Endodermal cell (in vitro differentiated cells): ENCODE measurements around the gene RNASE11. TPM values are rescaled to one million over a fixed set of nuclear protein-coding genes. Genes with fewer than 3 reads are reported as not detected.
A peak's percentile ranks its signal among the peaks of the same experiment; 100 is the strongest.

Source experiments
- DNase-seq: peaks from one replicate; pipeline ENCODE4 v3.0.0-alpha.2; 2017
- H3K27ac ChIP-seq: 2 replicates; pipeline ENCODE4 v1.5.1; 2013; ENCODE audit warnings: mild to moderate bottlenecking, low read depth, low read length, moderate library complexity
- H3K27me3 ChIP-seq: 2 replicates; pipeline ENCODE4 v1.6.1; 2013; ENCODE audit warnings: mild to moderate bottlenecking, low read length, moderate library complexity; ENCODE audit not compliant: insufficient read depth, control insufficient read depth, poor library complexity, severe bottlenecking
- H3K36me3 ChIP-seq: 2 replicates; pipeline ENCODE4 v1.7.0; 2013; ENCODE audit warnings: mild to moderate bottlenecking, low read length, moderate library complexity; ENCODE audit not compliant: control insufficient read depth, insufficient read depth
- H3K4me1 ChIP-seq: one replicate; pipeline ENCODE4 v1.7.0; 2013; ENCODE audit warnings: low read length; ENCODE audit not compliant: control insufficient read depth, insufficient read depth
- H3K4me3 ChIP-seq: 2 replicates; pipeline ENCODE4 v1.5.1; 2013; ENCODE audit warnings: mild to moderate bottlenecking, low read length, moderate library complexity
- H3K9ac ChIP-seq: 2 replicates; pipeline ENCODE4 v1.6.1; 2013; ENCODE audit warnings: mild to moderate bottlenecking, low read length, moderate library complexity; ENCODE audit not compliant: poor library complexity, severe bottlenecking; ENCODE audit errors: extremely low read depth
- H3K9me3 ChIP-seq: 2 replicates; pipeline ENCODE4 v1.6.1; 2013; ENCODE audit warnings: mild to moderate bottlenecking, low read length, moderate library complexity; ENCODE audit not compliant: control insufficient read depth
- H3K27ac Mint-ChIP-seq: 2 replicates; pipeline ENCODE4 v1.8.0; 2020; ENCODE audit warnings: mixed read lengths
- H3K27me3 Mint-ChIP-seq: 2 replicates; pipeline ENCODE4 v1.8.0; 2021; ENCODE audit warnings: mild to moderate bottlenecking, mixed read lengths; ENCODE audit not compliant: insufficient read depth
- H3K36me3 Mint-ChIP-seq: 2 replicates; pipeline ENCODE4 v1.8.0; 2020; ENCODE audit warnings: low read depth, mixed read lengths
- H3K4me1 Mint-ChIP-seq: 2 replicates; pipeline ENCODE4 v1.8.0; 2020; ENCODE audit warnings: mixed read lengths
- H3K4me3 Mint-ChIP-seq: 2 replicates; pipeline ENCODE4 v1.8.0; 2020; ENCODE audit warnings: mild to moderate bottlenecking, moderate library complexity, mixed read lengths
- H3K9me3 Mint-ChIP-seq: 2 replicates; pipeline ENCODE4 v1.8.0; 2020; ENCODE audit warnings: mild to moderate bottlenecking, mixed read lengths
- WGBS, 2 experiments: methylation state at CpG; one replicate each; pipeline versions ENCODE4 v1.1.5 to v1.1.7; 2013; ENCODE audit warnings: missing lambda C conversion rate in 2 of 2, mixed read lengths in 1 of 2; ENCODE audit not compliant: insufficient coverage in 1 of 2, insufficient read length in 1 of 2; 5-methylcytosine and 5-hydroxymethylcytosine counted together
- total RNA-seq, 2 donors: library from RNA; stranded (reverse); fragmentation: NEBNext Ultra II Directional in 1 of 2; extraction: Animal tissue kit (Norgen Biotek cat#: 25700) in 1 of 2; gene quantifications; 2 replicates in 1 of 2; 3 replicates in 1 of 2; pipeline ENCODE4 v1.2.1, GENCODE V29; 2021
- TF ChIP-seq, protein P1 (sequence below): fragments of 200-600 bp; sonication (generic); conservative IDR thresholded peaks from 2 replicates; pipeline ENCODE4 v1.5.0; 2021; ENCODE audit warnings: antibody characterized with exemption, mild to moderate bottlenecking

RNASE11 gene
- total RNA-seq, 2 donors from 2014 or later = not detected

DNA sequence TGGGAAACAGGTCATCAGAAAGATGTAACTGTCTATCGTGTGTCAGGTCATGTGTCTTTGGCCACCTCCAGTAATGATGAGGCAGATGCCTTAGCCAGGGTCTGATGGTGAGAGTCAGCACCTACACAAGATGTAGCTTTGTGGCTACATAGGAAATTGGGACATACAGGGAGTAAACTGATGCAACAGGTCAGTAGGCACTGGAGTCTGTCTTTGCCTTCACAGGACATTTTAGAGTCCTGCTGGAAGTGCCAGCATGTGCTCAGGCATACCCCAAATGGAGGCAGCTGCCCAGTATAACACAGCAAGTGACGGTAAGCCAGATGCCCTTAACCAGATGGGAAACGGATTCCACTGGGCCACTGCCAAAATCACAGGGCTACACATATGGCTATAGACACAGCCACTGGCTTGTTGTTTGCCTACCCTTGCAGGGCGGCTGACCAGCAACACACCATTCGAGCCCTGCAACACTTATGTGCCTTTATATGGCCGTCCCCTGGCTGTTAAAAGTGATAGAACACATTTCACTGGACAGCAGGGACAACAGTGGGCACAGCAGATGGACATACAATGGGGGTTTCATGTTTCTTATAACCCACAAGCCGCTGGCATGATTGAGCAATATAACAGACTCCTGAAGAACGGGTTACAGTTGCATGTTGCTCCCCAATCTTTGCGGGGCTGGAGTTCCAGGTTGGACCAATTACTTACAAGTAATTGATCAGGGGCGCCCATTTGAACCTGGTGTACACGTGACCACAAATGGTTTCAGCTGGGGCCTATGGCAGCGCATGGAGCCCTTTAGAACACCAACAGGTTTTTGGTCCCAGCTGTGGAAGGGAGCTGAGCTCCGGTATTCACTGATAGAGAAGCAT lies 16.3 kb upstream of the RNASE11 start:
- no peak overlapping the region for H3K4me3 Mint-ChIP-seq
- H3K36me3 Mint-ChIP-seq = no peaks in the 10 kb centered on the region

DNA sequence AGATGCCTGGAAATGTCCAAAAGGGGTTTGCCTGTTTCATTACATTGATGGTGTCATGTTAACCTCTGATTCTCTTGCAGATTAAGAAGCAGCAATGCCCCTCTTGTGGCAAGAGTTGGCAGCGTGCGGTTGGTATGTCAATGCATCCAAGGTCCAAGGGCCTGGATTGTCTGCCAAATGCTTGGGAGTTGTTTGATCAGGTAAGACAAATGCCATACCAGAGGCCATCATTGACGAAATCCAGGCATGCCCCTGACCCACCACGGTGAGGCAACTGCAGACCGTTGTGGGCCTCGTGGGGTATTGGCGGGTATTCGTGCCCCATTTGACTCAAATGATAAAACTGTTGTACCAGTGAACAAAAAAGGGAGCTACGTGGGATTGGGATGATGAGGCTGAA lies 14.8 kb upstream of the RNASE11 start:
- no peaks in the 10 kb centered on the region for H3K9me3 ChIP-seq
- Mint-ChIP-seq H3K4me3 (no peak overlapping the region), H3K36me3 (no peaks in the 10 kb centered on the region), H3K27me3 (no peaks in the 10 kb centered on the region), H3K9me3 (no peaks in the 10 kb centered on the region), H3K4me1 (no peaks in the 10 kb centered on the region), H3K27ac (no peak overlapping the region)
- no peaks in the 10 kb centered on the region for H3K36me3 ChIP-seq
- TF ChIP-seq, protein P1, sequence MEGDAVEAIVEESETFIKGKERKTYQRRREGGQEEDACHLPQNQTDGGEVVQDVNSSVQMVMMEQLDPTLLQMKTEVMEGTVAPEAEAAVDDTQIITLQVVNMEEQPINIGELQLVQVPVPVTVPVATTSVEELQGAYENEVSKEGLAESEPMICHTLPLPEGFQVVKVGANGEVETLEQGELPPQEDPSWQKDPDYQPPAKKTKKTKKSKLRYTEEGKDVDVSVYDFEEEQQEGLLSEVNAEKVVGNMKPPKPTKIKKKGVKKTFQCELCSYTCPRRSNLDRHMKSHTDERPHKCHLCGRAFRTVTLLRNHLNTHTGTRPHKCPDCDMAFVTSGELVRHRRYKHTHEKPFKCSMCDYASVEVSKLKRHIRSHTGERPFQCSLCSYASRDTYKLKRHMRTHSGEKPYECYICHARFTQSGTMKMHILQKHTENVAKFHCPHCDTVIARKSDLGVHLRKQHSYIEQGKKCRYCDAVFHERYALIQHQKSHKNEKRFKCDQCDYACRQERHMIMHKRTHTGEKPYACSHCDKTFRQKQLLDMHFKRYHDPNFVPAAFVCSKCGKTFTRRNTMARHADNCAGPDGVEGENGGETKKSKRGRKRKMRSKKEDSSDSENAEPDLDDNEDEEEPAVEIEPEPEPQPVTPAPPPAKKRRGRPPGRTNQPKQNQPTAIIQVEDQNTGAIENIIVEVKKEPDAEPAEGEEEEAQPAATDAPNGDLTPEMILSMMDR = peak; percentile 17
- H3K27me3 ChIP-seq = no peaks in the 10 kb centered on the region
- DNase-seq = peak; percentile 13
- no peak overlapping the region for H3K4me3 ChIP-seq
- WGBS, 2 experiments = 95 to 100% methylated on average over 4 to 9 of the region's 9 CpGs
- no peaks in the 10 kb centered on the region for H3K4me1 ChIP-seq
- no peak overlapping the region for H3K9ac ChIP-seq
- H3K27ac ChIP-seq = no peak overlapping the region

More for the DNA sequence above, 16.3 kb upstream of the RNASE11 start:
- Histone ChIP-seq H3K9ac (no peak overlapping the region), H3K27ac (no peak overlapping the region), H3K36me3 (no peaks in the 10 kb centered on the region), H3K9me3 (no peaks in the 10 kb centered on the region), H3K27me3 (no peaks in the 10 kb centered on the region), H3K4me1 (no peaks in the 10 kb centered on the region), H3K4me3 (no peak overlapping the region)
- peak; percentile 26 for DNase-seq
- 93 to 96% methylated on average over 12 to 13 of the region's 13 CpGs for WGBS, 2 experiments
- Mint-ChIP-seq H3K27ac (no peak overlapping the region), H3K9me3 (no peaks in the 10 kb centered on the region), H3K27me3 (no peaks in the 10 kb centered on the region), H3K4me1 (no peaks in the 10 kb centered on the region)
- TF ChIP-seq, protein P1 = no peak

DNA sequence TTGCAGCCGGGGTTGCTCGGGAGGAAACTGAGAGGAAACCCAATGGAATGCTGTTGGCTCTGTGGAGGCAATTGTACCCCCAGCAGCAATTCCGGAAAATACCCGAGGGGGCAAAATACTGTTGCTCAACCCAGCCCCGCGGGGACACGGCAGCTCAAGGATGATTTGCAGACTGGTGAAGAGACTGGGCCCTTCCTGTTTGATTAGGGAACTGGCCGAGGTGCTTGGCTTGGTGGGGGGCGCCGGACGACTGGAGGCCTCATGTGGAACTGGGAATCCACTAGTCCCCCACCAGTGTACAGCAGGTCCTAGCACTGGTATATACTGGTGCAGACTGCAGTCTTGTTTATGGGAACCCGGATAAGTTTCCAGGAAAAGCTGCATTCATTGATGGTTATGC lies 13.7 kb upstream of the RNASE11 start:
- no peak overlapping the region for H3K4me3 ChIP-seq
- Mint-ChIP-seq H3K9me3 (no peaks in the 10 kb centered on the region), H3K4me3 (no peak overlapping the region), H3K4me1 (no peaks in the 10 kb centered on the region), H3K27ac (no peak overlapping the region), H3K36me3 (no peaks in the 10 kb centered on the region), H3K27me3 (no peaks in the 10 kb centered on the region)
- no peaks in the 10 kb centered on the region for H3K9me3 ChIP-seq
- TF ChIP-seq, protein P1 = no peak
- no peak overlapping the region for H3K27ac ChIP-seq
- H3K27me3 ChIP-seq = no peaks in the 10 kb centered on the region
- H3K36me3 ChIP-seq = no peaks in the 10 kb centered on the region
- no peaks in the 10 kb centered on the region for H3K4me1 ChIP-seq
- 92 to 93% methylated on average over 7 to 12 of the region's 12 CpGs for WGBS, 2 experiments
- DNase-seq = peak; percentile 35
- H3K9ac ChIP-seq = no peak overlapping the region
